MV-4-11 (cell line): ENCODE data around the gene TOMM20L.

Experiments
- DNase-seq: peaks from one replicate; lab custom pipeline; 2025; lab: John Stamatoyannopoulos, UW

TOMM20L gene

GRCh38 chr14:58427281-58428117 lies 31.8 kb downstream of the TOMM20L start, which contains the start of the genes KIAA0586 and TIMM9:
TSS of gene KIAA0586 (plus strand) at chr14:58427719. CDS start at chr14:58428265, 546 bp downstream.
TSS of gene TIMM9 (minus strand) at chr14:58427531. CDS start at chr14:58411945, 15,586 bp downstream.
- DNase-seq: peak; percentile 98

- peak; percentile 38 for DNase-seq
Measured at GRCh38 chr14:58428118-58428683, 32.5 kb downstream of the TOMM20L start.

- no peak for DNase-seq
Measured at GRCh38 chr14:58430156-58430555, 34.4 kb downstream of the TOMM20L start.

- DNase-seq: no peak
Measured at GRCh38 chr14:58439476-58439875, 43.7 kb downstream of the TOMM20L start.

GRCh38 chr14:58444627-58445026 lies 48.9 kb downstream of the TOMM20L start:
- DNase-seq: no peak

- peak; percentile 30 for DNase-seq
Measured at GRCh38 chr14:58455593-58456265, 60.0 kb downstream of the TOMM20L start.
